GM21786 (cell line): Measurements from ENCODE around the gene PDE11A.

Experiments used
- ATAC-seq: cut with Tn5 transposase; IDR thresholded peaks from one replicate; pipeline ENCODE4 v1.9.1; 2021; ENCODE audit not compliant: unreplicated experiment

Gene PDE11A

DNA sequence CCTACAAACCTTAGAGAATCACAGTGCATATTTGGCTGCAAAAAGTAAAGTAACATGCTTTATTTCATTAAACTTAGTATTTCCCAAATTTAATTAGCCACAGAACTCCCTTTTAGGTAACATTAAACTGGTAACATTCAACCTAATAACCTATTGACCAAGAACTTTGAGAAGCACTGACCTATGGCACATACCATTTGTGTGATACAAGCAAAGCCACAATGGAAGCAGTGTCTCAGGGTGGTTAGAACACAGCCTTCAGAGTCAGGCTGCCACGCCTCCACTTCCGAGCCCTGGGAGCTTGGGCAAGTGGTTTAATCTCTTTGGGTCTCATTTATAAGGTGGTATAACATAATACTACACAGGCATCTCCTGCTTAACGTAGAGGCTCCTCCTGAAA lies 301.4 kb downstream of the PDE11A start:
- ATAC-seq = no peak

DNA sequence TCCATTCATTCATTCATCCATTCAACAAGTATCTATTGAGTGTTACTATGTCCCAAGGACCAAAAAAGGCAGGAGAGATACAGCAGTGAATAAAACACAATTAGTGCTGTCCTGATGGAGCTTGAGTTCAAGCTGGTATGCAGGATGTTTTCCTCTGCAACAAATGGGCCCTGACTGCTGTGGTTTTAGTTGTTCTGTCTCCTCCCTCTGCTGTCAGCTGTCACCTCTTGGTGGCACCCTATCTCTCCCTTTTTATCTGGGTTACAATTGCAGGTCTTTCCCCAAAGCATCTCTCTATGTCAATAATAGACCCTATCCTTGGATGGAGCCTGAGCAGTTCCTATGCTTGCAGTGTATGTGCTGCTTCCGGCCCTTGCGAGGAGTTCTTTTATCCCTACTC lies 304.8 kb downstream of the PDE11A start:
- no peak for ATAC-seq

DNA sequence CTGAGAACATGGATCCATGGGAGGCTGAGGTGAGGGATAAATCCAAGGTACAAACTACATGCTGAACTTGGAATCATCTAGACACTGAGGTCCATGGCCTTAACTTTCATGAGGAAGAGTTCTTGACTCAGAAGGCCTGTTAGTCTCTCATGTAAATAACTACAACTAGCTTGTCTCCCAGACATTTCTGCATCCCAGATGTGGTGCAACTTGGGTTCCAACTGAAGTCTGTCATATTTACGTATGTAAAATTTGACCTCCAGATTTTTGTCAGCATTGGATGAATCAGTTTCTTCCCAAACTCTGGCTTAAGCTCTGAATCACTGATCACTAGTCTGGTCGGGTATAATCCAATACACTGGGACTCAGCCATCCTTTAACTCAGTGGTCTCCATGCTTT lies 306.9 kb downstream of the PDE11A start:
- no peak for ATAC-seq

DNA sequence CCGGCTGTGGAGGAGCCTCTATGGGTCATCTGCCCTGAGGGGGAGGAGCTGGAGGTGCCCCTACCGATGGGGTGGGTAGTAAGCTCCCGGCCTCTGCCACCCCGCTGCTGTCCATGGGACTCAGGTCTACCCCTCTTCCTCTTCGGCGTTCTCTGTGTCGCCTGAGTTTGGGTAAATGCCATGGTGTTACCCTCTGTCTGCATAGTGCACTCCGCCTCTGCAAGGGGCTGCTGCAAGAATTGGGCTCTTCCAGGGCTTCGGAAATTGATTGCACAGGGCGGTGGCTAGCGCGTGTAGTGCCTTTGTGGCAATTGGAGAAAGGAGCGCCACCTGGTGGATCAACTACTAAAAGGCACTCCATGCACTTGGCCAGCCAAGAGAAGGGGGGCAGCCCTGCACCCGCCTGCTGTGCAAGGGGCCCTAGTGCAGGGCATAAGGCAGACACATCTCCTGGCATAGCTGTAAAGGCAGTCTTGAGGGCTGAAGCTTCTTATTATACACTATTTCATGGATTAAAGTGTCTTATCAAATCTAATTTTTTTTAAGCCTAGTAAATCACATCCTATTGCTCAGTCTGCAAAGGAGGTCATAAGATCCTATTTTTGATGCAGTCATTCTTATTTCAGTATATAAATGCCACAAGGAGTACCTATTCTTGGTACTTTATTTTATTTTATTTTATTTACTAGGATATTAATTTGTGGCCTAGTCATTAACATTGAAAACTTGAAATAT lies 308.9 kb downstream of the PDE11A start:
- ATAC-seq = peak; percentile 97

DNA sequence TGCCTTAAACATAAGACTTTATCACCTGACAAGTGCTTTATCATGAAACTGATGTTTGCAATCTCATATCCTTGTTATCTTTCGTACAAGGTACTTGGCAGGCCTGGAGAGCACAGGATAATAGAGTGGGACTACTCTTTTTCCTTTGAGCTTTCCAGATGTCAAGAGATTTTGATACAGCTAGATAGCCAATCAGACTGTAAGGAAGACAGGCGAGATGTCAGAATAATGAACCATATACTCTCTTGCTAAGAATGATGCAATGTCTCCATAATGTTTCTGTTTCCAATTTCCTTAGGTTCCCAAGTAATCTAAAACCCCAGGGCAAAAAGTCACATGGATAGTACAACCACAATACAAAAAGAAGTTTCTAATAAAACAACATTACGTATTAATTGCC lies 313.1 kb downstream of the PDE11A start:
- ATAC-seq = no peak

DNA sequence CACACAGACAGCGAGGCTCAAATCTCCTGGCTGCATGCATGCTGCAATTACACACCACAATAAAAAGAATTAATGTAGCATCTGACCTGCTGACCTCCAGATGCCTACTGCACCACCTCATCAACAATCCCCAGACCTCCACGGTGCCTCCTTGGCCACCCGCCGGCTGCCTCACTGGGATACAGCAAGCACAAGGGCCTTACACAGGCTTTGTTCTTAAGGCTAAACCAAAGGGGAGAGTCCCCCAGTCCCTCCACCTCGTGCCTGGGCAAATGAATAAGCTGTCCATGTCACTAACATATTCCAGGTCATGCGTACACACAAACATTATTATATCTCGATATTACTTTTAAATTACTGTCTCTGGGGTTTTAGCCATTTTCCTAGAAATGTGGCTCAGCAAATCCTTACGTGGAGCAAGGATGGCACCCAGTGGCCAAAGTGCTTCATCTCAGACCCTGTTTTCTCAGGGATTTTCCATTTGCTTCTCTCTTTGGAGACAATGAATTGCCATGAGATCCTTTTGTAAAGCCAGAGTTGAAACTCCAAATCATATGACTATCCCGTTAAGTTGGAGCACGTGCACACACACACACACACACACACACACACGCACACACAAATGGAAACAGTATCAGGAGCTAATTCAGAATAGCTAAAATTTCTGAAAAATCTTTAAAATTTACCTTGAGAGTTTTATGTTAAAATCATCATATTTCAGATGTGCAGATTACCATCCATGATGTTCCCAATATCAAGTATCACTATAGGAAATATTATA lies 313.8 kb downstream of the PDE11A start:
- ATAC-seq = no peak

DNA sequence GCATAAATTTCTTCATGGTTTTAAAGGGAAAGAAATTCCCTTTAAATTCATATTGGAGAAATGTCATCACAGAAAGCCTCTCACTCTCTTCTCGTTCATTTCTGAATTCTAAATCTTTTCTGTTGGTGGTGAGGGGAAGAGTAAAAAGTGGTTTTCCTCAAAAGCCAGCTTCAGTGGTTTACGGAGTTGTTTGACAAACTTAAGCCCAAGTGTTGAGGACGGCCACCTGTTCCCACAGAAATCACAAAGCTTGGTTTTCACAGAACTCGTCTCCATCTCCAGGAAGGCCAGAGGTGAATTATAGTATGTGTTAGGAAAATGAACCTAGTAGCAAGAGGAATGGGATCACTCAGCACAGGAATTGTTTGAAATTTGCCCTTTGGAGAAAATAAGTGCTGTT lies 316.2 kb downstream of the PDE11A start:
- ATAC-seq = no peak

DNA sequence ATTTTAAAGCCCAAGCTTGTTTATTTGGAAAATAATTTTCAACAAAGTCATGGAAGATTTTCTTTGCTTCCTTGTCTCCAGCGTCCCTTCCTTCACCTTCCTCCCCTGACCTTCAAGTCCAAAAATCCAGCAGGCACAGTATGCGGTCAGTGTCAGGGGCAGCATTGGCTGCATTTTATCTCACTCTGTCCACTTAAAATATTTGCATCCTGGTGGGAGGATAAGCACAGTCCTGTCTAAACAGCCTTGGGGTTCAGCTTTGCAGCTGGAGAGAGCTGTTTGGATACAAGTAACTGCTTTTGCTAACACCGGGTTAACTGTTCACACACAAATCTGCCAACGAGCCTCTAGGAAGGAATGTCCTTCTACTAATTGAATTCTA lies 318.1 kb downstream of the PDE11A start:
- ATAC-seq = no peak

DNA sequence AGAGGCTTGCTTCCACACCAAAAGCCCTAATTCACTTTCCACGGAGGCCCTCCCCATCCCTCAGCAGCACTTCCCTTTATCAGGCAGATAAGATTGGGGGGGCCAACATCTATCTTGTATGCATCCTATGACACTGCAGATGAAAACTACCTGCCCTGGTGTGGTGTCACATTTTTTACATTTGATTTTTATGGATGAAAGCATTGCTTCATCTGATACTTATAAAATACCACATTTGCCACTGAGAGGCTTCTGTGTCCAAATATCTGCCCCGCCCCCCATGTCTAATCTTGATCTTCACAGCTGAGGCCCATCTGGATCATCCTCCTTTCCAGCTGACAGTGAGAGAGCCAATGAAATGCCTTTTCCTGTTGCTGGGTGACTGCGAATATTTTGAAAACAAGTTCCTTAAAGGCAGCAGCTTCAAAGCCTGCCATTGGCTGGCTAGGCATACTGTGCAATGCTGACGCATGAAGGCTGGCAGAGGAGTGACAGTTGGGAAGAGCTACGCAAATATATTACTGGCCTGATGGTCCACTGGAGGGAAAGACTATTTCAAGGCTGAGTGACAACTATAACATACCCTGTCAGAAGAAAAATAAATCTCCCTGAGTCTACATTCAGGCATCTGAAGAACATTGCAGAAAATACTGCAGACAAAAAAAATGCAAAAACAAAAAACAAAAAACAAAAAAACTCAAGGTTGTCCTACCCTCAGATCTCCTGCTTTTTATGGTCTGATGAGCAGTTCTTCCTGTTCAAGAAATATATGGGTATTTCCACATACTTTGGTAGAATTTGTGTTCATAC lies 318.7 kb downstream of the PDE11A start:
- no peak for ATAC-seq

DNA sequence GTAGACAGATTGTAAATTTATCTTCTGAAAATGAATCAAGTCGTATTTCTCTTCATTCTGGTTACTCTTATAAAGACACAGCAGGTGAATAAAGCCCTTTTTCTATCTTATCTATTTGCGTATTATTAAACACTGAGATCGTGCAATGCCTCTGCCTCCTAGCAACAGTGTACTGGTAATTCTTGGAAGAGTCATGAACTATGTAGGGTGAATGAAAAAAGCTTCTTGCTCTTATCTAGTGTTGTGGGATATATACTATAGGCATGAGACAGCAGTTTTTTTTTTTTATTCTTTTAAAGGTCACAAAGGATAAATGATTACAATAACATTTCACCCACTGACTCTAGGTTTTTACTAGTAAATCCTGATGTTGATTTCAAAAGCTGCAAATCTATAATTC lies 324.2 kb downstream of the PDE11A start:
- no peak for ATAC-seq

DNA sequence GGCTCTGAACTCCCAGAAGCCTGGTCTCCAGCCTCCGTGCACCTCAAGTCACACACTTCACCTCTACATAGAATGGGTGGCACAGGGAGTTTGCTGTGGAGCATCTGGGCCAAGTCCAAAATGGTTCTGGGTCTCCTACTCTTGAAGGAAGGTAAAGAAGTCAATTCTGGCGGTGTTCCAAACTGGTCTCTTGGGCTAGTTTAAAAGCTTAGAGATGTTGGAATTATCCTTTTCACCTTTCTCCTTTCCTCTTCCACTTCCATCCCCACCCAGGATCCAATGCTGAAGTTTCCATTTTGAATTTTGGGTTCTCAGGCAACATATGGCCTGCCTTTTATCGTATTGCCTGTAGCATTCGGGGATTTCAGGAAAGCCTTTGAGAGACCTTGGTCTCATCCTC lies 325.2 kb downstream of the PDE11A start:
- no peak for ATAC-seq

DNA sequence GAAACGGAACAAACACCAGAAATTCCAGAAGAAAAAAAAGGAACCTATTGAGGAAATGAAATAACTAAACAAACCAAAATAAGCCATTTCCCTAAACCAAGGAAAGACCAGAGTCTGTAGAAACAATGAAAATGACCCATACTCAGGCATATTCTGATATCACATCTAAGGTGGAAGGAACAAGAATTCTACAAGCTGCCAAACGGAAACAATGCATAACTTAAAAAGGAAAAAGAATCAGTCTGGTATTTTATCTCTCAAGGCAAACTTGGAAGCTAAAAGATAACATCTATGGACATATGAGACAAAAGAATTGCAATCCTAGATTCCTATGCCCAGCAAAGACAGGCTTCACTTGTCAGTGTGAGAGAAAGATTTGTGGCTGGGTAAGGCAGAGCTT lies 326.2 kb downstream of the PDE11A start:
- ATAC-seq = no peak

DNA sequence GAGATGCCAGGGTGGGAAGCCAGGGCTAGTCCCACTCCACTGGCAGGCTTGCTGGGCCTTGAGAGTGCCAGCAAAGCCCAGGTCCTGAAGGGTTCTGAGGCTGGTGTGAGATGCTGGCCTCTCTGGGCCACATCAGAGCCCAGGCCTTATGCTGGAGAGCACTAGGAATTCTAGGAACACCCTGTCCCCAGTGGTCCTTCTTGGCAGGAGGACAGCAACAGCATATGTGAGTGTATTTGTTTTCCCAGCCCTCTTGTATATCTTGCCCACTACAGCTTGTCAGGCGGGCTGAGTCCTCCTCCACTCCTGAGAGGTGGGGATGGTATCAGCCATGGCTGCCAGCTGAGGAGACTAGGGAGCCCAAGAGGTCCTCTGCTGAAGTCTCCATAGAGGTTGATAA lies 327.0 kb downstream of the PDE11A start:
- ATAC-seq = no peak

DNA sequence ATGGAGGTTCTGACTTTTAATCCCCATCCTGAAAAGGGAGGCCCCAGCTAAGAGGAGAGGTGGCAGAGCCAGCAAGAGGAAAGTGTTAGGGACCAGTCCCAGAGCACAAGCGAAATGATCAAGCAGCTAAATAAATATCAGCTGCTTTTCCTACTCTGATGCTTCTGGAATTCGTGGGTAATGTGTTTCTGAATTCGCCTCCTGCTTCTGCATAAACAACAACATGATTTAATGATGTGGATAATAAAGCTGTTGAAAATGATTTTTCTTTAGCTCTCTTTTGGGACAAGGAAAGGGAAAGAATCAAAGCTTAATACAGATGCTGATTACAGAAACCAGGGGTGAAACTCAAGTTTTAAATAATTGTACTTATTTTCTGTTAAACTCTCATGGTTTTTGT lies 329.7 kb downstream of the PDE11A start:
- ATAC-seq = no peak

DNA sequence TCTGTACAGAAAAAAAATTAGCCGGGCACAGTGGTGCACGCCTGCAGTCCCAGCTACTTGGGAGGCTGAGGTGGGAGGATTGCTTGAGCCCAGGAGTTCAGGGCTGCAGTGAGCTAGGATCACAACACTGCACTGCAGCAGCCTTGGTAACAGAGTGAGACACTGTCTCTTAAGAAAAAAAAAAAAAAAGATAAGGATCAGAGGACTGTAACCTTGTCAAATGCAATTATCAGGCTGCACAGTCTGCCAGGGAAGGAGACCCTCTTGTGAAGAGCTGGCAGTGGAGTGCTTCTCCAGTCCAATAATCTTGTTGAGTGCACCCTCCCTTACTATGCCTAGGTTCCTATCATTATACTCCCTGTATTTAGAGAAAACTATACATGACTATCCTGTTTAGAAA lies 330.7 kb downstream of the PDE11A start:
- no peak for ATAC-seq

DNA sequence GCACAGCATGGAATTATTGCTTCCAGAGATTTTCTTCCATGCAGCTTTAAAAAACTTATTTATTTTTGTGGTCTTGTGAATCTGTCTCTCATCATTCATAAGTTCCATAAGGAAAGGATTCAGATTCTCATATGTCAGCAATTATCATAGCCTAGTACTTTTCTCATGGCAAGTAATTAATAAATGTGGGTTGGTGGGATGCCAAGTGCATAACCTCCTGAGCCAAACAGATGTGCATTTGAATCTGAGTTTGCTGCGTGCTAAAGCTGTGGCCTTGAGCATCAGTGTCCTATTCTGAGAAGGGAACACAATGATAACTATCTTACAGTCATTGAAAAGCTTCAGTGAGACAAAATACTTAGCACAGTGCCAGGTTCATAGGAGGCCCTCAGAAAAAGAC lies 331.9 kb downstream of the PDE11A start:
- no peak for ATAC-seq

DNA sequence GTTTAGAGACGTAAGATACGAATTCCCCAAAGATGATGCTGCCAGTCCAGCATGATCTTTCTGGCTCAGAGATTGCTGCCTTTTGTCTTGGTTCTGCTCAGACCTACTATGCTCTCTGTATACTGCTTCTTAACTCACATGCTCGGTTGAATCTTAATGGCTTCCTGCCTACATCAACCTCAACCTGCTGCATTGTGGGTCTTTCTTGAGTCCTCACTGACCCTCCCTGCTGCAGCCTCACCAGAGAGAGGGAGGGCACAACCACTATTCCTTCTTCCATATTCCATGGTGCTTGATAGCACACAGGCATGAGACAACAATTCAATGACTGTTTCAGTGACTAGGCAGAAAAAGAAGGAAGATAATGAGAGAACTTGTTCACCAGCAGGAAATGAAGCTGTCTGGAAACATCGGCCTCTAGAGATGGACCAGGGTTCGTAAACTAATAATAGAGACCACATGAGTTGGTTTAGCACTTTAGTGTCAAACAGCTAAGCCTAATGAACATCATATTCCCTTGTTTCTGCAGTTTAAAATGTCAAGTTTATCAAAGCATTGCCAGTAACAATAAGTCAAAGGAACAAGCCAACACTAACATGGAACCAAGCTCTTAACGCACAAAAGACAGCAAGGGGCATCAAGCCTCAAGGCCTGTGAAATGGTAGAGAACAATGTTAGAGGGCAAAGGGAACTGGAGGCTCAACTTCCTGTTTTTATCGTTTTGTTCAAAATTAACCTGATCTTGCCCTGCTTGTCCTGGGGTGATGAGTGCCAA lies 333.9 kb downstream of the PDE11A start:
- no peak for ATAC-seq

DNA sequence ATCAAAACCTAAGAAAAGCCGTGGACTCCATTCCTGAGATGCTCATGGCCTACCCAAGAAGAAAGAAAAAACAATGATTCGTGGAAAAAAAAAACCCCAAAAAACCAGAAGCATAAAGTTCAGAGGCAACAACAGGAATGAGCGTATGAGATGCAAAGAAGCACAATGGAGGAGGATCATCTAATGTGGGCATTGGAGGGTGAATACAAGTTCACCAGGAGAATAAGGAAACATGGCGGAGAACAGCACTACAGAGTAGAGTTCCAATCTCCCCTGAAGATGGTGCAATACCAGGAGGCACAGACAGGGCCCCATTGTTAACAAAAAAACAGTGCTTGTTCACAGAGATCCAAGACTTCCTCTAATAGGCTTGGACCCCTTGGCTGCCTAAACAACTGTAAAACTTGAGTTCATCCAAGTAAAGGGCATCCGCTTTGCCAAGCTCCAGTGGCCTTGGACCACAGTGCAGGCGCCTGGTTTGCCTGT lies 337.2 kb downstream of the PDE11A start:
- ATAC-seq = no peak

DNA sequence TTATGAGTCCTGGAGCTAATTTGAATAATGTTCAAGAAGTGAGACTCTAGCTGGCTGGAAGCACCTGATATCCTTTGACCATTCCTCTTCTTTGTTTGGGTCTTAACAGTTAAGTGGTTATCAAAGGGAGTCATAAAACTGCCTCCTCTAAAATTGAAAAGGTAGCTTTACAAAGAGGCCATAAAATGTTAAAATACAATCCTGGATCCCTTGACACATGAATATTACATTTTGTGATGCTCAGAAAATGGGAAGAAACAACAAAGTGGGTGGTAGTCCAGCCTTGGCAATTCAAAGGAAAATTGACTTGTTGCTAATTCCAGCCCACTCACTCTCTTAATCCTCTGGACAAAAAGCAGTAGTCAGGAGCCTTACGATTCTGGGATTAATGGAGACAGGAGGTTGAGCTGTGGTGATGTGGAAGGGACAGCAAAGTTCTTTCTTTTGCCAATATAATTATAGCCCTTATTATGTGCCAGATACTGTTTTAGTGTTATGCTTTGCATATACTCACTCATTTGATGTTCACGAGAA lies 339.2 kb downstream of the PDE11A start:
- ATAC-seq = no peak

DNA sequence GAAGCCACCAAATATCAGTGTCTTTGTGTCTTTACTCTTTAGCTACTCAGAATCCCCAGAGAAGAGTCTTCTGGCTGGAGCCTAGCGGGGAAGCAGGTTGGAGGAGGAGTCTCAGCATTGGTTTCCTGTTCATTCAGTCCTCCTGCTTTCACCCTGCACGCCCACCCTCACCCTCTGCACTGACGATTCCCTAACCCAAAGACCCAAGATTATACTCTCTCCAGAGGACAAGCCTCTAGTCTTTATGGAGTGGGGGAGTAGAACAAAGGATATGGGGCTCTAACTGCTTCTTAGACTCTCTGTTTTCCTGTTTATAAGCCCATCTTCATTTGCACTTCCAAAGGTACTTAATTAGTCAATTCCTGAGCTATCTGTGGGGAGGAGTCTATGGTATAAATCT lies 341.2 kb downstream of the PDE11A start:
- ATAC-seq = no peak

DNA sequence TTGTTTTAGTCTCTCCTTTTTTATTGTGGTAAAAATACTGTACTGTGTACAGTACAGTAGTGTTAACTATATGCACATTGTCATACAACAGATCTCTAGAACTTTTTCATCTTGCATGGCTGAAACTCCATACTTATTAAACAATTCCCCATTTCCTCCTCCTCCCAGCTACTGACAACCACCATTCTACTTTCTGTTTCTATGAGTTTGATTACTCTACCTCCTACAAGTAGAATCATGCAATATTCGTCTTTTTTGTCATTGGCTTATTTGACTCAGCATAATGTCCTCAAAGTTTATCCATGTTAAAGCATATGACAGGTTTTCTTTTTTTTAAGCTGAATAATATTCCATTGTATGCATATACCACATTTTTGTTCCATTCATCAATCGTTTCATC lies 341.8 kb downstream of the PDE11A start:
- no peak for ATAC-seq
